Measurements from ENCODE around the gene HCCS. TPM values are rescaled to one million over a fixed set of nuclear protein-coding genes. Genes with fewer than 3 reads are reported as not detected.
"Not testable (repeated sequence)": the region's sequence is repeated elsewhere in the genome, so short reads cannot be mapped to it uniquely, and the experiment has no call there.

HCCS gene
- total RNA-seq, 2 experiments from 2014 or later = 19.3 TPM

DNA sequence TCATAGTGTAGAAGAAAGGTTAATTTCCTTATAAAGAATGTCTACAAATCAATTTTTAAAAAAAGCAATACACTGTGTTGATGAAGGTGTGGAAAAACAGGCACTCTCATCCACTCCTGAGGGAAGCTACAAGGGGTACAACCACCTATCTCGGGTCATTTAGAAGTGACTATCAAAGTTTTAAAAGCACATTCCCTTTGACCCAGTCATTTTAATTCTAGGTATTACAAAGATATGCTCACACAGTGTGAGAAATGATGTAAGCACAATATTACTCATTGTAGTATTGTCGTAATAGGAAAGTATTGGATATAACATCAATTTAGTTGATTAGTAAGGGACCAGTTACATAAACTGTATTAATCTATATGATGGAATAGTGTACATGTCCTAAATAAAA lies 7.4 kb upstream of the HCCS start:
- H3K27me3 Mint-ChIP-seq = no peaks in the 10 kb centered on the region
- H3K27ac Mint-ChIP-seq = no peak overlapping the region
- ATAC-seq (ENCODE audit: low read depth) (no peak), DNase-seq (no peak)
- H3K4me3 Mint-ChIP-seq = no peak overlapping the region
- POLR2A ChIA-PET = no interaction called here
- peaks cover 5% of the 10 kb centered on the region for H3K36me3 Mint-ChIP-seq
- H3K9me3 Mint-ChIP-seq = no peaks in the 10 kb centered on the region
- H3K4me1 Mint-ChIP-seq = no peaks in the 10 kb centered on the region

DNA sequence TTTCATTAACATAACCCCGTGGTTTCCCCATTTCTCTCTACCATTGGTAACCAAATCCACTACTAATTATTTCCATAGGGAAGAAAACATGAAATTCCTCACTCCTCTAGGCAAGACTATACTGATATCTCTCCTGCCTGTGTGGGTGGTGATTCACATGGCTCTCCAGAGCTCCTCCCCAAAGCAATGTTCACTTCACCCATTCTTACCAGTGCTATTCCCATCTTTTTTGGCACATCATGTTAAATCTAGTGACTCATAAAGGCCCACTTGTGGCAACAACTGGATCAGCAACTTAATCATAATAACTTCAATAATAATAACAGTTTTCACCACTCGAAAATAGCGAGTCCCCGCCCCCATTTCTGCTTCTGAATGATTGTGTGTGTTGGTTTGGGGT lies 6.1 kb upstream of the HCCS start:
- POLR2A ChIA-PET = no interaction called here
- H3K4me3 Mint-ChIP-seq = no peak overlapping the region
- H3K27me3 Mint-ChIP-seq = no peaks in the 10 kb centered on the region
- DNase-seq = no peak
- no peak for ATAC-seq (ENCODE audit: low read depth)
- H3K9me3 Mint-ChIP-seq = no peaks in the 10 kb centered on the region
- no peaks in the 10 kb centered on the region for H3K4me1 Mint-ChIP-seq
- H3K36me3 Mint-ChIP-seq = peaks cover 5% of the 10 kb centered on the region
- H3K27ac Mint-ChIP-seq = no peak overlapping the region

DNA sequence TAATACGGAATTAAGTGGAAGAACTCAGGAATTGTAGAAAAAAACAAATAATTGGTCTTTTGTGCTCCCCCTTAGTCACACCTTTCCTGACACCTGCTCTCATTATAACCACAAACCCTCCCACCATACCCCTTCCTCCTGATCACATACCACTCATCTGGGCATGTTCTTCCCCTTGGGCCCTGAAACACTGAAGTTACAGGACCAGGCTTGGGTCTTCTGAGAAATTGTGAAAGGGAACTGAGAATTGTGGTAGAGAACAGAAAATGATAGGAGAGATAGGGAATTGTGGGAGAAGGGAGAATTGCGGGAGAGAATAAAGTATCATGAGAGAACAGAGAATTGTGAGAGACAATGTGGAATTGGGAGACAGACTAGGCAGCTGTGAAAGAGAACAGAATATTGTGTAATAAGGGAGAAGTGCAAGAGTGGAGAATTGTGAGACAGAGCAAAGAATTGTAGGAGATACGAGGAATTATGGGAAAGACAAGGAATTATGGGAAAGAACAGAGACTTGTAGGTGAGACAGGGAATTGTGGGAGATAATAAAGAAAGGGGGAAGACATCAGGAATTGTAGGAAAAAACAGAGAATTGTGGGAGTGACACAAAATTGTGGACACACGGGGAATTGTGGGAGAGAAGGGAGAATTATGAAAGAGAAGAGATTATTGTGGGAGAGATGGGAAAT lies 2.7 kb upstream of the HCCS start:
- Mint-ChIP-seq H3K27me3 (no peaks in the 10 kb centered on the region), H3K4me1 (peaks cover 3% of the 10 kb centered on the region), H3K9me3 (no peaks in the 10 kb centered on the region), H3K27ac (no peak overlapping the region), H3K36me3 (peaks cover 2% of the 10 kb centered on the region), H3K4me3 (no peak overlapping the region)
- ATAC-seq (ENCODE audit: low read depth) (no peak), DNase-seq (no peak)
- POLR2A ChIA-PET = no interaction called here

DNA sequence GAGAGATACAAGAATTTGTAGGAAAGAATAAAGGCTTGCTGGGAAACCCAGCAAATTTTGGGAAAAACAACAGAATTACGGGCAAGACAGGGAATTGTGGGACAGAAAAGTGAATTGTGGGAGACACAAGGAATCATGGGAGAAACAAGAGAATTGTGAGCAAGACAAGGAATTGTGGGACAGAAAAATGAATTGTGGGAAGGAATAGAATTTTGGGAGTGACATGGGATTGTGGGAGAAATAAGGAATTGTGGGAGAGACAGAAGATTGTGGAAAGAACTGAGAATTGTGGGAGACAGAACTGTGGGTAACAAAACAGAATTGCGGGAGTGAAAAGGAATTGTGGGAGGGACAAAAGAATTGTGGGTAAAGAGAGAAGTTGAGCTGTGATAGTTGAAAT lies 1.2 kb upstream of the HCCS start:
- Mint-ChIP-seq H3K4me3 (no peak overlapping the region), H3K36me3 (peaks cover 3% of the 10 kb centered on the region), H3K9me3 (no peaks in the 10 kb centered on the region), H3K27ac (no peak overlapping the region), H3K4me1 (peaks cover 7% of the 10 kb centered on the region), H3K27me3 (no peaks in the 10 kb centered on the region)
- ATAC-seq (ENCODE audit: low read depth) (no peak), DNase-seq (no peak)
- POLR2A ChIA-PET = no interaction called here

DNA sequence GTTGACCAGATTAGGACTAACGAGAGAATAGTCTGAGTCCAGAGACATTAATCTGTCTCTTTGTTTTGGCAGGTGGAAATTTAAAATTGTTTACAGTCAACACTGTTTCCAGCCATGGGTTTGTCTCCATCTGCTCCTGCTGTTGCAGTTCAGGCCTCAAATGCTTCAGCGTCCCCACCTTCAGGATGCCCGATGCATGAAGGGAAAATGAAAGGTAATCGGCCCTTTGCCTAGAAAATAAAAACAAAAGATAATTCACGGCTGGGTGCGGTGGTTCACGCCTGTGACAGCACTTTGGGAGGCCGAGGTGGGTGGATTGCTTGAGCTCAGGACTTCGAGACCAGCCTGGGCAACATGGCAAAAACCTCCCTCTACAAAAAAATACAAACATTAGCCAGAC lies 815 bp downstream of the HCCS start:
- peaks cover 8% of the 10 kb centered on the region for H3K4me1 Mint-ChIP-seq
- H3K27ac Mint-ChIP-seq = peak overlapping the region; percentile 96
- DNase-seq (no peak), ATAC-seq (ENCODE audit: low read depth) (no peak)
- POLR2A ChIA-PET = no interaction called here
- H3K4me3 Mint-ChIP-seq = no peak overlapping the region
- no peaks in the 10 kb centered on the region for H3K9me3 Mint-ChIP-seq
- H3K27me3 Mint-ChIP-seq = no peaks in the 10 kb centered on the region
- H3K36me3 Mint-ChIP-seq = peaks cover 7% of the 10 kb centered on the region

DNA sequence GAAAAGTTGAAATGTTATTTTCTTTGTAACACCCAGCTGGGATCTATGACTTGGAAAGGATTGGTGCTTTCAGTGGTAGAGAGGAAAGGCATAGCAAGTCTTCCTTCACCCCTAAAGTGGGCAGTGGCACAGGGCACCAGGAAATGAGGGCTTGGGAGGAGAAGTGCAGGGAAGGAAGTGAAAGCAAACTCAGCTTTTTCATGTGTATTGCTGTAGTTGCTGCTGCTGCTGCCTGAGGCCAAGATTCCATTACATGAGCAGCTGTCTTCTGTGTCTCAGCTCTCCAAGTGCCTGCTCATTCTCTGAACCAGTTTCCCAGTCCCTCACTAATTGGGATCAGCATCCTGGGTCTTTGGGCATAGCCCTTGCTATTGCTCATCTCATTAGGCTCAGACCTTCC lies 2.6 kb downstream of the HCCS start:
- peaks cover 8% of the 10 kb centered on the region for H3K4me1 Mint-ChIP-seq
- DNase-seq = no peak

DNA sequence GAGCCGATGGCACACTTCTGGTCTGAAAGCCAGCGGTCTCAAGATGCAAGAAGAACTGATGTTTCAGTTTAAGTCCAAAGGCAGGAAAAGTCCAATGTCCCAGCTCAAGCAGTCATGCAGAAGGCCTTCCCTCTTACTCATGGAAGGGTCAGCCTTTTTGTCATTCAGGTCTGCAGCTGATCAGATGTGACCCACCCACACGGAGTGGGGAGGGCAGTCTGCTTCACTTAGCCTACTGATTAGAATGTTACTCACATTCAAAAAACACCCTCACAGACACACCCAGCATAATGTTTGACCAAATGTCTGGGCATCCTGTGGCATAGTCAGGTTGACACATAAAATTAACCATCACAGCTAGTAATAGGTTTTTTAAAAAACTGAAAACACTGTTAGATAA lies 6.6 kb downstream of the HCCS start:
- peaks cover 16% of the 10 kb centered on the region for H3K36me3 Mint-ChIP-seq
- H3K4me3 Mint-ChIP-seq = no peak overlapping the region
- no peaks in the 10 kb centered on the region for H3K27me3 Mint-ChIP-seq
- ATAC-seq (ENCODE audit: low read depth) (no peak), DNase-seq (no peak)
- H3K9me3 Mint-ChIP-seq = no peaks in the 10 kb centered on the region
- POLR2A ChIA-PET = no interaction called here
- H3K27ac Mint-ChIP-seq = no peak overlapping the region
- H3K4me1 Mint-ChIP-seq = peaks cover 7% of the 10 kb centered on the region

More for the DNA sequence above, 2.6 kb downstream of the HCCS start:
- Mint-ChIP-seq H3K27ac (peak overlapping the region; percentile 73), H3K27me3 (no peaks in the 10 kb centered on the region), H3K9me3 (no peaks in the 10 kb centered on the region), H3K4me3 (peak overlapping the region; percentile 46), H3K36me3 (peaks cover 8% of the 10 kb centered on the region)
- POLR2A ChIA-PET = no interaction called here
- ATAC-seq (ENCODE audit: low read depth) = no peak

DNA sequence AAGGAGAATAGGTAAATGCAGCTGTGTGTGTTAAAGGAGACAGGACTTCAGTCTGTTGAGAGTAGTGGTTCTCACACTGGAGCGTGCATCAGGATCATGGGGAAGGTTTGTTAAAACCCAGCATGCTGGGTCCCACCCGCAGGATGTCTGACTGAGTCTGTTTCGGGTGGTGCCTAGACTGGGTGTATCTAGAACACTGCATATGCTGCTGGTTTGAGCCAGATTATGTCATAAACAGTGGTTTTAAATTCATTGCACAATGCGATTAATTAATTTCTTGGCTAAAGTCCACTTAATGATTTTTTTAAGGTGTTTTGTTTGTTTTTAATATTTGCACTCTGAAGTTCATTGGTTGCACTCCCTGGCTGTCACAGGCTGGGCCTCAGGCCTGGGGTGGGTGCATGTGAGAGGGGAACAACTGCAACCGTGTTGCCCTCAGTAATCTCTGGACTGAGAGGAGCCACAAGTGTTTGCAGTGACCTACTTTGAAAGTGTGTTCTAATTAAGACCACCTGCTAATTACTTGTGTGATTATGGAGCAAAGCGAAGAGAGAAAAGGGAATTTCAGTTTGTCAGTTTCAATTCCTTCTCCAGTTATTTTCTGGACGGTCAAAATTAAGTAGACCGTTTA lies 8.3 kb downstream of the HCCS start:
- DNase-seq (no peak), ATAC-seq (ENCODE audit: low read depth) (no peak)
- no peaks in the 10 kb centered on the region for H3K9me3 Mint-ChIP-seq
- H3K4me3 Mint-ChIP-seq = no peak overlapping the region
- POLR2A ChIA-PET = no interaction called here
- H3K27ac Mint-ChIP-seq = no peak overlapping the region
- H3K36me3 Mint-ChIP-seq = peaks cover 16% of the 10 kb centered on the region
- H3K27me3 Mint-ChIP-seq = no peaks in the 10 kb centered on the region
- H3K4me1 Mint-ChIP-seq = peaks cover 2% of the 10 kb centered on the region

DNA sequence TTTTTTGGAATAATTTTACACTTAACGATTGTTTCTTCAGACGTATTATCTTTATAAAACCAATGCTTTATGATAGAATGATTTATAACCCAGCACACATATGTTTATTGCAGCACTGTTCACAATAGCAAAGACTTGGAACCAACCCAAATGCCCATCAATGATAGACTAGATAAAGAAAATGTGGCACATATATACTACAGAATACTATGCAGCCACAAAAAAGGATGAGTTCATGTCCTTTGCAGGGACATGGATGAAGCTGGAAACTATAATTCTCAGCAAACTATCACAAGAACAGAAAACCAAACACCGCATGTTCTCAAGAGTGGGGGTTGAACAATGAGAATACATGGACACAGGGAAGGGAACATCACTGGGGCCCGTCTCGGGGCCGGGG lies 12.0 kb downstream of the HCCS start:
- H3K4me3 Mint-ChIP-seq; H3K4me1 Mint-ChIP-seq; ATAC-seq (ENCODE audit: low read depth); POLR2A ChIA-PET; H3K9me3 Mint-ChIP-seq; H3K27me3 Mint-ChIP-seq; H3K27ac Mint-ChIP-seq; DNase-seq: not testable (repeated sequence)
- peaks cover 11% of the 10 kb centered on the region for H3K36me3 Mint-ChIP-seq

DNA sequence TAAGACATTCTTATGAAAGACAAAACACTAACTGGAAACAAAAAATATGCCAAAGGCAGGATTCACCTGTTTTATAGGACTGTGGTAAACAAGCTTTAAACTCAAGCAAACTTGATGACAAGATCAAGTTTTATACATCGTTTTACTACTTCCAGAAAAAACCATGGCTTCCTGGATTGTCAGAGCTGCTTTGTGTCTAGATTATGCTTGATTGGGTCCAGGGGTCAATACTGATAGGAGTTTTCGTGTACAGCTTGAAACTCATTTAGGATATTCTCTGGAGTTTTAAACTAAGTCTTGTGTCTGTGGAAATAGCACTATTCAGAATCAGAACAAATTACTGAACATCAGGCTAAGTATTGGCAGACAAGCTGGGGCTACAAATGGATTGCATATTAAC lies 13.0 kb downstream of the HCCS start:
- POLR2A ChIA-PET = no interaction called here
- peaks cover 8% of the 10 kb centered on the region for H3K36me3 Mint-ChIP-seq
- no peak overlapping the region for H3K4me3 Mint-ChIP-seq
- no peaks in the 10 kb centered on the region for H3K27me3 Mint-ChIP-seq
- no peaks in the 10 kb centered on the region for H3K9me3 Mint-ChIP-seq
- DNase-seq (no peak), ATAC-seq (ENCODE audit: low read depth) (no peak)
- no peak overlapping the region for H3K27ac Mint-ChIP-seq
- no peaks in the 10 kb centered on the region for H3K4me1 Mint-ChIP-seq

DNA sequence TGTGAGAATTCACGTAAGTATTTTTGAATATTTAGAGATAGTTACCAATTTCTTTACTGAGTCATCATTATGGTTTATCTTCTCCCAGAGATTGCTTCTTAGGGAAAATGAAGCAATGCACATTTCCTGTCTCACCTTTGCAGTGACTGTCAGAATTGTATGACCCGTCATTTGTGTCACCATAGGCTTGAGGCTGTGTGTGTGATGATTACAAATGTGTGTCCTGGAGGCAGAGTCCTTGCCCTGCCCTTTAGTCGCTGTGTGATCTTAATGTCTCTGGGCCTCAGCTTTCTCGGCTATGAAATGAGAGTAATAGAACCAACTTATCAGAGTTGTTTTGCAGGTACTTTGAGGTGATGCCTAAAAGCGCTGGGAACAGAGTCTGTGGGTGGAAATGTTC lies 13.9 kb downstream of the HCCS start:
- no peaks in the 10 kb centered on the region for H3K27me3 Mint-ChIP-seq
- H3K36me3 Mint-ChIP-seq = peaks cover 8% of the 10 kb centered on the region
- no peak overlapping the region for H3K4me3 Mint-ChIP-seq
- H3K9me3 Mint-ChIP-seq = no peaks in the 10 kb centered on the region
- H3K27ac Mint-ChIP-seq = no peak overlapping the region
- POLR2A ChIA-PET = no interaction called here
- no peak for ATAC-seq (ENCODE audit: low read depth)
- no peaks in the 10 kb centered on the region for H3K4me1 Mint-ChIP-seq
- DNase-seq = no peak

DNA sequence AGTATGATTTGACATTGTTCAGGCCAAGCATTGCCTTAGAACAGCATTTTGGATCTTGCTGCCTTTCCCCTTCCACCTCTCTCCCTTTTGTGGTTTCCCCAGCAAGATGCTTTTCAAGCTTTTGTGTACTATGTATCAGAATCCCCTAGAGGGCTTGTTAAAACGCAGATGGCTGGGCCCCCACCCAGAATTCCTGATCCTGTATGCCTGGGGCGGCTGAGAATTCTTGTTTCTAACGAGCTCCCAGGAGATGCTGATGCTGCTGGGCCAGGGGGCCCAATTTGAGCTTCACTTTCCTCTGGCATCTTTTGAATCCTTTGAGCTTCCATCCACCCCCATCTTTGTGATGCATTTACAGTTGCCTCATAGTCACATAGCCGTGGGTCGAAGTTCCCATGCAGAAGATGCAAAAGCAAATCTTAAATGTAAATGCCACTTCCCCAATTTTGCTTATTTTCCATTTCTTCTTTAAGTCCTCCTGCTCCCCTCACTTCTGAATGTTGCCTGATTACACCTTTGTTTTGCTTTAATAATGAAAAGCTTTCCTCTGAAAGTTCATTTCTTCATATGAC lies 18.5 kb downstream of the HCCS start:
- ATAC-seq (ENCODE audit: low read depth) = no peak
- Mint-ChIP-seq H3K36me3 (no peaks in the 10 kb centered on the region), H3K9me3 (no peaks in the 10 kb centered on the region), H3K27me3 (no peaks in the 10 kb centered on the region), H3K4me3 (no peak overlapping the region), H3K4me1 (no peaks in the 10 kb centered on the region), H3K27ac (no peak overlapping the region)
- no peak for DNase-seq
- POLR2A ChIA-PET = no interaction called here

DNA sequence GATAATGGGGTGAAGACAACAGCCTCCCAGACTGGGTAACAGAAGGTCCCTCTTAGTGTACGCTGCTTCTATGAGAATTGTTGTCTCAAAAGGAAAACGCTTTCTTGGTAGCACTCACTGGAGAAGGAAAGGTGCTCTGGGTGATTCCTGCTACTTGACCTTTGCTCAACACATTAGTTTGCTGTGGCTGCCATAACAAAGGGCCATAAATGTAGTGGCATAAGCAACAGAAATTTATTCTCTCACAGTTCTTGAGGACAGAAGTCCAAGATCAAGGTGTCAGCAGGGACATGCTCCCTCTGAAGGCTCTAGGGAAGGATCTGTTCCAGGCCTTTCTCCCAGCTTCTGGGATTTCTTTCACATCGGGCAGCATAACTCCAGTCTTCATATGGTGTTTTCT lies 19.0 kb downstream of the HCCS start:
- no peak overlapping the region for H3K27ac Mint-ChIP-seq
- H3K9me3 Mint-ChIP-seq = no peaks in the 10 kb centered on the region
- H3K4me1 Mint-ChIP-seq = no peaks in the 10 kb centered on the region
- no peaks in the 10 kb centered on the region for H3K36me3 Mint-ChIP-seq
- no peak for DNase-seq
- POLR2A ChIA-PET = no interaction called here
- no peaks in the 10 kb centered on the region for H3K27me3 Mint-ChIP-seq
- ATAC-seq (ENCODE audit: low read depth) = no peak
- H3K4me3 Mint-ChIP-seq = no peak overlapping the region

DNA sequence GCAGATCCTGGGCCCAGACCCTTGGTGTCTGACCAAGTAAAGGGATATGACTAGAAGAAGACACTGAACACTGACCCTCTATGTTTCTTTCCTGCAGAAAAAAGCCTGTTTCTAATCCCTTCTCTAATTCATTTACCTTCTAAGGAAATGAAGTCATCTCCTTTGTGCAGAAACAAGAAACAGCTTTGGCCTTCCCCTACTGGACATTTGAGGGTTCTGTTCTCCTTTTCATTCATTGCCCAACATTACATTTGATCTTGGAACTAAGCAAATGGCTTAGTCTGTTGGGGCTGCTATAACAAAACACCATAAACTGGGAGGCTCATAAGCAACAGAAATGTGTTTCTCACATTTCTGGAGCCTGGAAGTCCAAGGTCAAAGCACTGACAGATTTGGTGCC lies 20.0 kb downstream of the HCCS start:
- no peaks in the 10 kb centered on the region for H3K4me1 Mint-ChIP-seq
- H3K9me3 Mint-ChIP-seq = no peaks in the 10 kb centered on the region
- H3K27me3 Mint-ChIP-seq = no peaks in the 10 kb centered on the region
- no peak for DNase-seq
- no peak for ATAC-seq (ENCODE audit: low read depth)
- no peak overlapping the region for H3K27ac Mint-ChIP-seq
- H3K36me3 Mint-ChIP-seq = no peaks in the 10 kb centered on the region
- POLR2A ChIA-PET = no interaction called here
- H3K4me3 Mint-ChIP-seq = no peak overlapping the region
